GM23248 (cell line): Measurements from ENCODE around the gene ADAMTS5.

ENCODE experiments used
- EZH2 ChIP-seq: fragments of 200-600 bp; sonication (generic); IDR thresholded peaks from 2 replicates; pipeline ENCODE4 v1.6.1; 2018; ENCODE audit warnings: antibody characterized with exemption, mild to moderate bottlenecking; ENCODE audit not compliant: insufficient read depth, poor library complexity, severe bottlenecking
- EZH2phosphoT487 ChIP-seq: fragments of 200-600 bp; sonication (generic); IDR thresholded peaks from 2 replicates; pipeline ENCODE4 v1.6.1; 2018; ENCODE audit warnings: antibody characterized with exemption, moderate library complexity, mild to moderate bottlenecking, low read depth; ENCODE audit not compliant: insufficient read depth

DNA sequence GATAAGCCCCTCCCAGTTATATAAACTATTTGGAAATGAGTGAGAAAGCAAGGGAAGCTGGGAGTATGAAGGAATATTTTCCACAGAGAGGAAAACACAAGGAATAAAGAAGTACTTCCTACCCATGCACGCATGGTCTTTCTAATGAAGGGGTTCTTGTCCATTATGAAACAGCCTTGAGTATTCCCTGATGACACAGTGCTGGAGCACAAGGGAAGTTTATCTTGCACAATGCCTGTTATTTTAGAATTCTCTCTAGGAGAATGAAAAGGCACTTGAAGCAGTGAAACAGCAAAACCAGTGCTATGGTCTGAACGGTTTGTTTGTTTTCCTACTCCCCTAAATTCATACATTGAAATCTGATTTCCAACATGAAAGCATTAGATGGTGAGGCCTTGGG lies 83.1 kb downstream of the ADAMTS5 start:
- TF ChIP-seq EZH2 (no peak), EZH2phosphoT487 (no peak)
